ENCODE results near the gene CTRL.
"Not testable (repeated sequence)": the region's sequence is repeated elsewhere in the genome, so short reads cannot be mapped to it uniquely, and the experiment has no call there.

Gene CTRL

GRCh38 chr16:67931712-67932461, at the start of gene CTRL:
Gene CTRL (minus strand): TSS chr16:67931862. CDS start chr16:67931852, 10 bp downstream.
- DNase-seq, result no peak

- DNase-seq, result no peak
Observed at GRCh38 chr16:67979955-67980678, 48.5 kb upstream of the CTRL start, which contains the start of gene DPEP3. Gene DPEP3 (minus strand): TSS chr16:67980499. CDS start chr16:67980380, 119 bp downstream.

GRCh38 chr16:67977469-67978227, 46.0 kb upstream of the CTRL start:
- no peak for DNase-seq

- no peak for DNase-seq
Observed at GRCh38 chr16:67977005-67977404, 45.3 kb upstream of the CTRL start.

GRCh38 chr16:67976205-67976604, 44.5 kb upstream of the CTRL start:
- no peak for DNase-seq

GRCh38 chr16:67975321-67976105, 43.9 kb upstream of the CTRL start:
- DNase-seq, result no peak

- DNase-seq, result not testable (repeated sequence)
Observed at GRCh38 chr16:67972285-67972684, 40.6 kb upstream of the CTRL start.

GRCh38 chr16:67971111-67971510, 39.4 kb upstream of the CTRL start:
- DNase-seq, result no peak

- no peak for DNase-seq
Observed at GRCh38 chr16:67969254-67970039, 37.8 kb upstream of the CTRL start.

GRCh38 chr16:67968400-67969253, 37.0 kb upstream of the CTRL start, which contains the start of gene SLC12A4:
Gene SLC12A4 (minus strand): TSS chr16:67968637. CDS start chr16:67968553, 84 bp downstream.
- DNase-seq, result peak; percentile 69

- no peak for DNase-seq
Observed at GRCh38 chr16:67967958-67968399, 36.3 kb upstream of the CTRL start.

- DNase-seq, result no peak
Observed at GRCh38 chr16:67967183-67967957, 35.7 kb upstream of the CTRL start.

- DNase-seq, result no peak
Observed at GRCh38 chr16:67966549-67967182, 35.0 kb upstream of the CTRL start.

GRCh38 chr16:67965668-67966548, 34.2 kb upstream of the CTRL start:
- DNase-seq, result no peak

GRCh38 chr16:67964477-67965131, 32.9 kb upstream of the CTRL start:
- no peak for DNase-seq

- DNase-seq, result no peak
Observed at GRCh38 chr16:67963662-67964321, 32.1 kb upstream of the CTRL start.

GRCh38 chr16:67963292-67963661, 31.6 kb upstream of the CTRL start:
- peak; percentile 29 for DNase-seq

Measured in midbrain (tissue), 1 donor.